K562 (cell line): ENCODE measurements around the gene PTCH1. TPM values are rescaled to one million over a fixed set of nuclear protein-coding genes. Genes with fewer than 3 reads are reported as not detected.

ENCODE experiments used
- ATAC-seq: fragments of 200-7000 bp; cut with Tn5 transposase; 3 replicates; pipeline ENCODE4 v1.9.1; 2020; ENCODE audit warnings: moderate library complexity
- BruUV-seq: library from RNA; stranded (reverse); fragments of 400-500 nt; replicated peaks from 2 replicates; lab custom pipeline; 2021; lab: Mats Ljungman, UMichigan
- CTCF ChIA-PET: fragments of 300-600 bp; formaldehyde crosslinking; extraction: SDS; loops from one replicate; lab custom pipeline; 2021; ENCODE audit warnings: low intra/inter-chr PET ratio; lab: Yijun Ruan, JAX
- POLR2A ChIA-PET: fragments of 300-600, 350-650 bp; sonication (Branson Sonifier 250); formaldehyde crosslinking; extraction: SDS; loops from one replicate; lab custom pipeline; 2021; ENCODE audit warnings: antibody characterized with exemption, inconsistent platforms; lab: Yijun Ruan, JAX
- DNase-seq, 4 experiments: peaks; one replicate each; pipeline versions ENCODE4 v3.0.0 to v3.0.0-alpha.2; 2011 to 2018; ENCODE audit warnings: low spot score in 3 of 4, mixed read lengths in 3 of 4; ENCODE audit errors: extremely low read depth in 1 of 4
- FAIRE-seq: peaks from 2 replicates; lab custom pipeline; 2011; peaks lifted over from hg19 to GRCh38; lab: Jason Lieb, UNC
- H2AFZ ChIP-seq: 2 replicates; pipeline ENCODE4 v1.6.0; 2011; ENCODE audit warnings: low read depth, low read length, control low read depth, inconsistent platforms
- H3K27ac ChIP-seq: fragments of 200-600 bp; 3 replicates; pipeline ENCODE4 v1.8.0; 2011; ENCODE audit warnings: low read depth, mild to moderate bottlenecking, control low read depth, inconsistent platforms, low read length, moderate library complexity, mixed read lengths; ENCODE audit errors: extremely low read depth
- H3K27me3 ChIP-seq, 2 experiments: fragments of 300-600 bp in 1 of 2; 2 replicates in 1 of 2; 3 replicates in 1 of 2; pipeline versions ENCODE4 v1.6.0 to v1.8.0; 2011; ENCODE audit warnings: inconsistent platforms in 2 of 2, low read length in 2 of 2, mild to moderate bottlenecking in 1 of 2, mixed read lengths in 1 of 2, moderate library complexity in 1 of 2; ENCODE audit not compliant: control insufficient read depth in 2 of 2, insufficient read depth in 2 of 2
- H3K36me3 ChIP-seq: fragments of 300-600 bp; 3 replicates; pipeline ENCODE4 v1.8.0; 2011; ENCODE audit warnings: mild to moderate bottlenecking, low read length, inconsistent platforms; ENCODE audit not compliant: control insufficient read depth, insufficient read depth
- H3K4me1 ChIP-seq, 2 experiments: fragments of 200-600 bp in 1 of 2; replicated peaks in 1 of 2; 2 replicates in 1 of 2; 3 replicates in 1 of 2; pipeline versions ENCODE4 v1.5.1 to v1.8.0; 2011; ENCODE audit warnings: inconsistent platforms in 2 of 2, low read length in 2 of 2, mild to moderate bottlenecking in 1 of 2, mixed read lengths in 1 of 2, moderate library complexity in 1 of 2; ENCODE audit not compliant: control insufficient read depth in 2 of 2, insufficient read depth in 2 of 2
- H3K4me2 ChIP-seq: 2 replicates; pipeline ENCODE4 v1.6.1; 2011; ENCODE audit warnings: low read length, control low read depth, inconsistent platforms, mixed read lengths; ENCODE audit not compliant: insufficient read depth
- H3K4me3 ChIP-seq: fragments of 200-600 bp; sonication (generic), shearing (Covaris generic); 2 replicates; pipeline ENCODE4 v1.5.1; 2016; ENCODE audit warnings: control low read depth, inconsistent platforms
- H3K79me2 ChIP-seq: fragments of 200-600 bp; 3 replicates; pipeline ENCODE4 v1.8.0; 2011; ENCODE audit warnings: low read length, inconsistent platforms; ENCODE audit not compliant: control insufficient read depth, insufficient read depth
- H3K9ac ChIP-seq, 2 experiments: 2 replicates each; pipeline versions ENCODE4 v1.6.0 to v1.6.1; 2011; ENCODE audit warnings: low read depth in 2 of 2, low read length in 2 of 2, control low read depth in 1 of 2, inconsistent platforms in 1 of 2, mild to moderate bottlenecking in 1 of 2, mixed read lengths in 1 of 2; ENCODE audit not compliant: insufficient read depth in 1 of 2
- H3K9me1 ChIP-seq: one replicate; pipeline ENCODE4 v1.6.0; 2011; ENCODE audit warnings: inconsistent platforms, mild to moderate bottlenecking, low read length, moderate library complexity; ENCODE audit not compliant: control insufficient read depth, insufficient read depth
- H3K9me3 ChIP-seq: replicated peaks from 2 replicates; pipeline ENCODE4 v1.5.1; 2011; ENCODE audit warnings: low read depth, low read length, inconsistent platforms; ENCODE audit not compliant: control insufficient read depth, insufficient read depth
- H4K20me1 ChIP-seq: replicated peaks from 2 replicates; pipeline ENCODE4 v1.6.1; 2011; ENCODE audit warnings: low read length, inconsistent platforms, mixed read lengths; ENCODE audit not compliant: control insufficient read depth, insufficient read depth
- CHD4 ChIP-seq: fragments of 200-600 bp; sonication (generic); IDR thresholded peaks from 3 replicates; pipeline ENCODE4 v1.6.1; 2012; ENCODE audit warnings: low read depth, mild to moderate bottlenecking, mixed read lengths, low read length, inconsistent platforms; ENCODE audit not compliant: insufficient read depth, insufficient replicate concordance, poor library complexity, severe bottlenecking
- FOXJ3 ChIP-seq: sonication (generic); formaldehyde crosslinking; IDR thresholded peaks from 2 replicates; pipeline ENCODE4 v1.4.0; 2020; ENCODE audit warnings: mild to moderate bottlenecking, missing genetic modification reagents
- HDAC2 ChIP-seq: fragments of 450-650 bp; IDR thresholded peaks from 2 replicates; pipeline ENCODE4 v1.6.1; 2016; ENCODE audit warnings: mild to moderate bottlenecking
- NFATC3 ChIP-seq: fragments of 450-650 bp; IDR thresholded peaks from 2 replicates; pipeline ENCODE4 v1.6.1; 2017; ENCODE audit warnings: mild to moderate bottlenecking
- POLR2AphosphoS5 ChIP-seq: IDR thresholded peaks from 2 replicates; pipeline ENCODE4 v1.6.1; 2011; ENCODE audit warnings: mild to moderate bottlenecking, low read depth, low read length, moderate library complexity; ENCODE audit not compliant: control insufficient read depth, insufficient read depth
- SIX5 ChIP-seq, 2 experiments: IDR thresholded peaks; 2 replicates each; pipeline ENCODE4 v1.6.1; 2011; ENCODE audit warnings: low read length in 2 of 2, borderline replicate concordance in 1 of 2, low read depth in 1 of 2, mild to moderate bottlenecking in 1 of 2, moderate library complexity in 1 of 2; ENCODE audit not compliant: insufficient read depth in 1 of 2
- SP1 ChIP-seq: sonication (generic); formaldehyde crosslinking; IDR thresholded peaks from 2 replicates; pipeline ENCODE4 v1.8.1; 2022; ENCODE audit warnings: mild to moderate bottlenecking, missing genetic modification reagents
- TCFL5 ChIP-seq: fragments of 250-450 bp; sonication (Bioruptor Pico); conservative IDR thresholded peaks from 2 replicates; pipeline ENCODE4 v1.6.1; 2021; ENCODE audit warnings: mild to moderate bottlenecking, moderate library complexity, matching md5 sums
- TEAD1 ChIP-seq, 2 experiments: fragments of 450-650 bp in 1 of 2; sonication (generic) in 1 of 2; formaldehyde crosslinking; IDR thresholded peaks; 2 replicates each; pipeline versions ENCODE4 v1.4.0 to v1.8.0; 2020 to 2022; ENCODE audit warnings: mild to moderate bottlenecking in 2 of 2, missing genetic modification reagents in 1 of 2
- ZNF143 ChIP-seq: sonication (generic); formaldehyde crosslinking; IDR thresholded peaks from 2 replicates; pipeline ENCODE4 v1.9.0; 2022; ENCODE audit warnings: mild to moderate bottlenecking, missing genetic modification reagents
- ZNF696 ChIP-seq: fragments of 250-450 bp; sonication (Bioruptor Pico); conservative IDR thresholded peaks from 2 replicates; pipeline ENCODE4 v1.4.0; 2020; ENCODE audit warnings: mild to moderate bottlenecking, moderate library complexity
- ZNF76 ChIP-seq: fragments of 250-450 bp; sonication (Bioruptor Pico); IDR thresholded peaks from 2 replicates; pipeline ENCODE4 v1.4.0; 2020; ENCODE audit warnings: mild to moderate bottlenecking, moderate library complexity, borderline replicate concordance
- WGBS: fragments of 100-300 bp; shearing (Covaris generic); methylation state at CpG from one replicate; pipeline ENCODE4 v1.1.6; 2016; ENCODE audit warnings: low coverage, mixed read lengths; ENCODE audit not compliant: insufficient coverage; ENCODE audit errors: missing lambda C conversion rate; 5-methylcytosine and 5-hydroxymethylcytosine counted together
- in situ Hi-C: fragments of 300-500 bp; cut with MboI; formaldehyde crosslinking; loops from 4 replicates; pipeline ENCODE4 v1.15.0; 2018; ENCODE audit warnings: inconsistent platforms, mixed read lengths
- intact Hi-C: fragments of 100-400 bp; cut with micrococcal nuclease; formaldehyde crosslinking; loops from 2 replicates; pipeline ENCODE4 v1.14.2; 2022
- polyA plus RNA-seq, 8 experiments: library from polyadenylated mRNA; depleted of rRNA in 4 of 8; stranded (reverse) in 5 of 8; unstranded in 3 of 8; fragments of >200 nt; fragmentation: Nextera tagmentation in 2 of 8; fragmentation: Illumina TruSeq in 1 of 8; extraction: Ambion mirVana in 2 of 8; extraction: Trizol in 1 of 8; gene quantifications; 2 replicates each; pipeline versions ENCODE4 v1.2.1 to v1.2.3, GENCODE V29; 2011 to 2014; ENCODE audit warnings: inconsistent platforms in 1 of 8, missing spikeins in 1 of 8
- total RNA-seq, 7 experiments: library from RNA; depleted of rRNA in 6 of 7; stranded (reverse); fragments of >200 nt in 6 of 7; fragmentation: Illumina TruSeq in 2 of 7; extraction: Trizol in 2 of 7; gene quantifications; 2 replicates each; pipeline versions ENCODE4 v1.2.1 to v1.2.3, GENCODE V29; 2011 to 2021; ENCODE audit warnings: low replicate concordance in 1 of 7
- TF ChIP-seq, protein P1 (sequence below): sonication (generic); formaldehyde crosslinking; IDR thresholded peaks from 2 replicates; pipeline ENCODE4 v1.9.0; 2022; ENCODE audit warnings: mild to moderate bottlenecking, missing genetic modification reagents

PTCH1 gene
- total and polyA plus RNA-seq, 9 of the 15 experiments (the other 6 are each of a cell fraction or from before 2014, with no cell fraction given): 0.70 to 9.9 (median 3.8) TPM

DNA sequence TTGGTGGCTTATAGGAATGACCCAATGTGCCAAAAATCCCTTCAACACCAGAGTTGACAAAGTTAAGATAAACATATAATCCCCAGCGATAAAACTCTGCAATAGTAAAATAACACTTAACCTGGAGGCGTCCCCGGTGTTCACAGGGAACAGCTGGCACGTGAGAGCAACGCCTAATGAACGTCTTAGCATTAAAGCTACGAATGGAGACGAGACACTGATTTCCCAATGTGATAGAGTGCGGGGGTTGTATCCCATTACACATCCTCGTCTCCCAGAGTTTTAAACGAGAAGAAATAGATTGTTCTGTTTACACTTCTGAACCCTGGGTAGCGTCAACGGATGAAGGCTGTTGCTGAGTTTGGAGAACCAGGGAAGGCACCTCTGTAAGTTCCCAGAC, 57.6 kb downstream of the PTCH1 start:
- no peak overlapping the region for H3K4me3 ChIP-seq
- intact Hi-C loops: no loop called here
- no peak for TF ChIP-seq ZNF696 (CRISPR knock-in tag)
- TF ChIP-seq TCFL5 (CRISPR knock-in tag): no peak
- no peak for TF ChIP-seq SP1 (CRISPR knock-in tag)
- TF ChIP-seq NFATC3: no peak
- TF ChIP-seq TEAD1 (CRISPR knock-in tag; IDR thresholded peaks at IDR 0.05): no peak
- no peak for TF ChIP-seq CHD4
- no peak for TF ChIP-seq ZNF76 (CRISPR knock-in tag)
- no peak for TF ChIP-seq HDAC2
- TF ChIP-seq FOXJ3 (CRISPR knock-in tag): no peak
- TF ChIP-seq SIX5 (IDR thresholded peaks at IDR 0.05; ENCODE audit: borderline replicate concordance in 1 of 2, insufficient read depth in 1 of 2, low read depth in 1 of 2, low read length in 2 of 2): no peak
- no peak for TF ChIP-seq ZNF143 (CRISPR knock-in tag)
- no peak for TF ChIP-seq POLR2AphosphoS5
- TF ChIP-seq, protein P1, sequence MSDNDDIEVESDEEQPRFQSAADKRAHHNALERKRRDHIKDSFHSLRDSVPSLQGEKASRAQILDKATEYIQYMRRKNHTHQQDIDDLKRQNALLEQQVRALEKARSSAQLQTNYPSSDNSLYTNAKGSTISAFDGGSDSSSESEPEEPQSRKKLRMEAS (CRISPR knock-in tag): no peak
- TF ChIP-seq, all 486 proteins: peak for 0
- FAIRE-seq (no peak), ATAC-seq (no peak), DNase-seq (no peak)
- H3K4me1 ChIP-seq: peaks cover 24 to 25% of the 10 kb centered on the region in 2 experiments
- no peak overlapping the region for H3K9ac ChIP-seq
- POLR2A ChIA-PET: interaction anchor here (0.6 kb wide), 1 partner anchor 25 kb away, joined by 4 read pairs; no protein-coding TSS in a partner anchor
- no peaks in the 10 kb centered on the region for H4K20me1 ChIP-seq
- H3K36me3 ChIP-seq: peaks cover 59% of the 10 kb centered on the region; the same call in 2 of the 3 replicates
- no peak overlapping the region for H3K4me2 ChIP-seq
- no peaks in the 10 kb centered on the region for H3K9me1 ChIP-seq
- no peak overlapping the region for H2AFZ ChIP-seq
- H3K27me3 ChIP-seq: no peaks in the 10 kb centered on the region
- BruUV-seq: no TSS peak
- in situ Hi-C loops: no loop called here
- 80% methylated on average over 13 of the region's 13 CpGs for WGBS
- CTCF ChIA-PET: no interaction called here
- no peaks in the 10 kb centered on the region for H3K79me2 ChIP-seq
- H3K9me3 ChIP-seq: no peaks in the 10 kb centered on the region
- no peak overlapping the region for H3K27ac ChIP-seq
